Activated gamma-delta T cell treated with Interleukin-2 at 50 U/mL for 16 hours (primary cell): Measurements from ENCODE around the gene AOX1.
"Not testable (repeated sequence)": the region's sequence is repeated elsewhere in the genome, so short reads cannot be mapped to it uniquely, and the experiment has no call there.

Experiments
- DNase-seq: peaks from one replicate; pipeline ENCODE4 v3.0.0-alpha.2; 2020

The AOX1 gene

GRCh38 chr2:200603972-200604371 lies 18.2 kb downstream of the AOX1 start:
- no peak for DNase-seq

- no peak for DNase-seq
These were observed 18.9 kb downstream of the AOX1 start for GRCh38 chr2:200604571-200605255.

- no peak for DNase-seq
These were observed 22.7 kb downstream of the AOX1 start for GRCh38 chr2:200608341-200609027.

- no peak for DNase-seq
These were observed 23.3 kb downstream of the AOX1 start for GRCh38 chr2:200609028-200609614.

DNA sequence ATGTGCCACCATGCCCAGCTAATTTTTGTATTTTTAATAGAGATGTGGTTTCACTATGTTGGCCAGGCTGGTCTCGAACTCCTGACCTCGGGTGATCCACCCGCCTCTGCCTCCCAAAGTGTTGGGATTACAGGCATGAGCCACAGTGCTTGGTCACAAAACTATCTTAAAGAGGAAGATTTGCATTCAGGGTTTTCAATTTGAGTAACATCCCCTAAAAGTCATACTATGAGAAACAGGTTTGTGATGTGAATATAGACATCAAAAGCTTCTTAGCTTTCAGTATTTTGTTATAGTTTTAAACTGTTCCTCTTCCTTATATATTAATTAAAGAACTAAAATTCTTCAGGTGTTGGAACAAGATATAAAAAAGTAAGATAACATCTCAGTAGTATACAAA lies 24.4 kb downstream of the AOX1 start:
- not testable (repeated sequence) for DNase-seq

DNA sequence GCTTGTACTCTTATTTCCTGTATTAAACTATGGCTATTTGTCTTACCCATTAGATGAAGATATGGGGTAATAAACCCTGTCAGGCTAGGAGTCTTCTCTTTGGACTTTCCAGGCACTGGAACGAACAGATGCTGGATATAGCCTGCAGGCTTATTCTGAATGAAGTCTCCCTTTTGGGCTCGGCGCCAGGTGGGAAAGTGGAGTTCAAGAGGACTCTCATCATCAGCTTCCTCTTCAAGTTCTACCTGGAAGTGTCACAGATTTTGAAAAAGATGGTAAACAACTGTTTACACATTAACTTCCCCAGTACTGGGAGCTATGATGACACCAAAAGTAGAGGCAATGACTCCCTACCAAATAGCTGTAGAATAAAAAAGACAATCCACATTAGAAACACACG lies 27.9 kb downstream of the AOX1 start:
- DNase-seq, result no peak

DNA sequence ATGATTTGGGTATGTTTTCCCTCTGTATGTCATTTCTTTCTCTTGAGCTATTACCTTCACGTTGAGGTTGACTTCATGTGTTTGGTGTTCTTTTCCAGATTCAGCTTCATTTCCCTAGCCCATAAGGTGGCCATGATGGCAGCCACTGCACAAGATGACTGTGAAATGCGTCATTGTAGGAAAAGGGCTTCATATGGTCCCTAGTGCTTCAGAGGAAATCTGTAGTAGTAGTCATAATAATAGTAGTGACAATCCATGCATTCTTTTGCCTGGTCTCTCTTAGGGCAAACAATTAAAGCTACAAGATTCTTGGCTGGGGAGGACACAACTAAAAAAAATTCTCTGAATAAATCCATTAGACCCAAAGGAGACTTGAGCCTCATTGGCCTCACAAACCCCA lies 28.4 kb downstream of the AOX1 start:
- no peak for DNase-seq

DNA sequence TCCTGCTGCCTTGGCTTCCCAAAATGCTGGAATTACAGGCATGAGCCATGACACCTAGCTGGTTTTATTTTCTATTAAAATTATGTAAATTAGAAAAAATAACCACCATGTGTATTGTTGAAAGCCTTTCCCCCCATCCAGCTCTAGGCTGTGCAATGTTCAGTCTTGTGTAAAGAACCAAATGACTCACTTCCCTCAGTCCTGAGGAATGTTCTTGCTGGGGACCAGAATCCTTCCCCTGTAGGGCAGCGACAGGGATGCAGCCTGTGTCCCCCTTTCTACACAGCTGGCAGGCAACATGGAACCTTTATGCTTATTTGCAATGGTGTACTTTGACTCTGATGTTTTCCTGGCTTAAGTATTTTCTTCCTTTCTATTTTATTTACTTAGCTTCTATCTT lies 29.4 kb downstream of the AOX1 start:
- no peak for DNase-seq

- DNase-seq, result no peak
These were observed 30.4 kb downstream of the AOX1 start for GRCh38 chr2:200616193-200616592.

DNA sequence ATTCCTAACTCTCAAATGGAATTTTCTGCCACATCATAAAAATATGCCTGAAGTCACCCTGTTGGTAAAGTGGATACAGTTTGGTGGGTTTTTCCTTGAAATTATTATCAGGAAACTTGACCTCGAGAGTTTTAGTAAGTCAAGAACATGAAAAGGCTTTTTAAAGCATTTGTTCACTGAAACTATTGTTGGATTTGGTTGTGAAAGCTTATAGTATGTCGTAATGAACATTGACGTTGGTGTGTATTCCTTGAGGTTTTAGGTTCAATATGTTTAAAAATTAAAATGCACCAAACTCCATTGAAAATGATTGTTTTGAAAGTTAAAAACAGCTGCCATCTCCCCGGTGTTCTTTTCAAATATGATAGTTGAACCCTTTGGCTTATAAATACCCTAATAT lies 30.8 kb downstream of the AOX1 start:
- no peak for DNase-seq

DNA sequence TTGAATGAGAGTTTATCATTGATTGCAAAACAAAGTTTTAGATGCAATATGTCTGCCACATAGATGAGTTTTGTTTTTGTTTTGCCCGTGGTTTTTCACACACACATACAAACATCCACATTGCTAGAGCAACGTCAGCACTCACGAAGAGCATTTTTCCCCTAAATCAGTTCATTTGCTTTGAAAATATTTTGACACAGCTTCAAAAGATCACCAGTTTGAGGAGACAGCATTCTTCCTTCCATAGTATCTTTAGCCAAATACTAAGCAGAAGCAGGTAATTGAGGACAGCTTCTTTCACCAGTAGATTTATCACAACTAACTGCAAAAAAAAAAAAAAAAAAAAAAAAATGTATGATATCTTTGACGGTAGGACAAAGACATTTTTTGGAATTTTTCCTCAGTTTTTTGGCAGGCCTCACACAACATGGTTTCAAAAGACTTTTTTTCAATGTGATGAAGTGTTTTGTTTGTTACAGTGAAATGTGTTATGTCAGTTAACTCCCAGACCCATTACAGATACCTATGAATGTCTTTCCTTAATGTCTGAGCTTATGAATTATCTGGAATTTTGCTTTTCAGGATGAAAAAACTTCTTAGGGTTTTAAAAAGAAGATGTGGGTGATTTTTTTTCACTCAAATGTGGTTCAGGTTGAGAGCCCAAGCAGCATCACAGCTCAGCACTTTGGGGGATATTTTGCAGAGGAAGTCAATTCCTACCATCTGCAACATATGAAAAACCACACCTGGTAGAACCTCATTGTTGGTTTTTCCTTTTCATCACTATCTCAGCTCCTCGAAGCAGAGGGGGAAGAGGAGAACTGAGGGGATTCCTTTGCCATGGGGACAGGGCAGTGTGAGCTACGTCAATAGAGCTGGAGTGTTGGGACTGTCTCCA lies 31.6 kb downstream of the AOX1 start:
- DNase-seq, result no peak

- DNase-seq, result no peak
These were observed 32.2 kb downstream of the AOX1 start for GRCh38 chr2:200618054-200618419.

DNA sequence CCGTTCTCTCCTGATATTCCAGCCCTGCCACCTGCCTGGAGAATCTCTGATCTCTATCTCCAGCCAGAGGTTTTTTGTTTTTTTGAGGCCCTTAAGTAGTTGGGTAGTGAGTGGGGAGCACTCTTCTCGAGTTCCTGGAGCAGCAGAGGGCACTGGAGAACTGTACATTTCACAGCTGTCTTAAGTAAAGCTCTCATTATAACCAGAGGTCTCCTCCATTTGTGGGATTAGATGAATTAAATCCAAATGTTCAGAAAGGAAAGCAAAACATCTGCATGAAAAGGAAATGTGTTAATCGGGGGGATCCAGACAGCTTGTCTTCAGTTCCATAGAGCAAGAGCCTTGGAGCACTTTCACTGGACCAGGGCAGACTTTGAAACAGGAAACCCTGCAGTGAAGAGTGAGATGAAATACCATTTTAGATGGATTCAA lies 32.8 kb downstream of the AOX1 start:
- DNase-seq, result no peak

- DNase-seq, result no peak
These were observed 33.5 kb downstream of the AOX1 start for GRCh38 chr2:200619279-200619678.

GRCh38 chr2:200620606-200621390 lies 35.0 kb downstream of the AOX1 start:
- DNase-seq, result no peak

DNA sequence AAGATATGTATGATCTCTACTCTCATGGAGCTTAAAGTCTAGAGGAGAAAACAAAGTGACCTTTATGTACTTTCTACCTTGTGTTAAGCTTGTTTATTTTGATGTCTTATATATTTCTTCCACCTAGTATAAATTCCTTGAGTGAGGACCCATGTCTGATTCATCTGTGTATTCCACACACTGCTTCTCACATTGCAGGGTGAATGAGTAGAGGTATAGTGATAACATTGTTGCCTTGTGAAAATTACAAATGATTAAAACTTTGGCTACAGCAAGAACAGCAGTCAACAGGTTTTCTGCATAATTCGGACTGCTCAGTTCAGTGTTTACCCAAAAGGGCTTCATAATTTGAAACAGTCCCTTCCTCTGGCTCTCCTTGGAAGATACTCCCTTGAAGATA lies 36.3 kb downstream of the AOX1 start:
- DNase-seq, result no peak

GRCh38 chr2:200624026-200624425 lies 38.2 kb downstream of the AOX1 start:
- no peak for DNase-seq

DNA sequence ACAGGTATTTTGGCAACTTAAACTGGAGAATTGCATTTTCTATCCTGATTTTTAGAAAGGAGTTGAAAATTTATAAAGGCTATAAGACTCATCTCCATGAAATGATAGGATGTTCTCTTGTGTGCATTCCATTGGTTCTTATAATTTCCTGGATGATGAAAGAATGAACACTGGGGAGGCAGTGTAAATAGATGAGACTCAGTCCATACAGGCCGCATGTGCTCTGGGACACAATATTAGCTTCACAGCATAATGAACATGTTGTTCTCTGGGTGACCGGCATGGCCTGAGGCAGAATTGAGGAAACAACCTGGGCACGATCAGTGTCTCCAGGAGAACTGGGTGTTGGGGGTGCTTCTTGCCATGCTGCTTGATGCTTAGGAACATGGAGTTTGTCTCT lies 38.8 kb downstream of the AOX1 start:
- no peak for DNase-seq

DNA sequence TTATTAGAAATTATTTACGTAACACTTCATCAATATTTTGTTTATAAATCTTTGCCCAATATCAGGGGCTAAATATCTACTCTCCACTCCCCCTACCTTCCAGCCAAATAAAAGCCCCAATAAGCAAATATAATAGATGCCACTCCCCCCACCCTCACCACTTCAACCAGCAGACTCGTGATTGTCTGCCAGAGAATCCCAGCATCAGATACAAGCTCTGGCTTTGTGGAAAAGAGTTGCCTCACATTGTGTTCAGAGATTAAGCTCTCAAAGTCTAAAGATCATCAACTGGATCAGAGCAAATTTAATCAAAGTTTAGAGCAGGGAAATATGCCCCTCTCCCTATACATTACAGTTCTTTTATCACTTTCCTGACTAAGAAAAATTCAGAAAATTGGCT lies 39.5 kb downstream of the AOX1 start:
- no peak for DNase-seq

- DNase-seq, result no peak
These were observed 40.1 kb downstream of the AOX1 start for GRCh38 chr2:200625958-200626363.

- no peak for DNase-seq
These were observed 41.4 kb downstream of the AOX1 start for GRCh38 chr2:200627110-200627770.

GRCh38 chr2:200628461-200628860 lies 42.6 kb downstream of the AOX1 start:
- not testable (repeated sequence) for DNase-seq
